Mesenchymal stem cell (in vitro differentiated cells and primary cell): ENCODE data around the gene DENND2A.

Source experiments
- DNase-seq: peaks from one replicate; pipeline ENCODE4 v3.0.0-alpha.2; 2013
- H2AFZ ChIP-seq: one replicate; pipeline ENCODE4 v1.6.1; 2013; ENCODE audit warnings: low read depth, mild to moderate bottlenecking, control low read depth, inconsistent platforms, low read length, moderate library complexity
- H2AK5ac ChIP-seq: 2 replicates; pipeline ENCODE4 v1.6.1; 2013; ENCODE audit warnings: low read length, moderate library complexity, mild to moderate bottlenecking, inconsistent platforms; ENCODE audit not compliant: severe bottlenecking
- H2BK120ac ChIP-seq: one replicate; pipeline ENCODE4 v1.6.1; 2013; ENCODE audit warnings: low read depth, mild to moderate bottlenecking, inconsistent platforms, low read length, moderate library complexity
- H2BK12ac ChIP-seq, 2 experiments: one replicate each; pipeline ENCODE4 v1.6.1; 2013; ENCODE audit warnings: inconsistent platforms in 2 of 2, low read length in 2 of 2, mild to moderate bottlenecking in 2 of 2, moderate library complexity in 2 of 2, control low read depth in 1 of 2
- H2BK15ac ChIP-seq: one replicate; pipeline ENCODE4 v1.6.1; 2013; ENCODE audit warnings: mild to moderate bottlenecking, low read depth, inconsistent platforms; ENCODE audit not compliant: poor library complexity, severe bottlenecking
- H2BK5ac ChIP-seq: 2 replicates; pipeline ENCODE4 v1.6.1; 2013; ENCODE audit warnings: low read depth, mild to moderate bottlenecking, low read length, control low read depth, inconsistent platforms; ENCODE audit not compliant: poor library complexity, severe bottlenecking
- H3K14ac ChIP-seq, 2 experiments: one replicate each; pipeline ENCODE4 v1.6.1; 2013; ENCODE audit warnings: inconsistent platforms in 2 of 2, low read length in 2 of 2, control low read depth in 1 of 2, mild to moderate bottlenecking in 1 of 2, moderate library complexity in 1 of 2
- H3K18ac ChIP-seq, 2 experiments: one replicate each; pipeline ENCODE4 v1.6.1; 2013; ENCODE audit warnings: inconsistent platforms in 2 of 2, low read length in 2 of 2, control low read depth in 1 of 2, low read depth in 1 of 2, mild to moderate bottlenecking in 1 of 2
- H3K23ac ChIP-seq, 2 experiments: one replicate each; pipeline ENCODE4 v1.6.1; 2013; ENCODE audit warnings: inconsistent platforms in 2 of 2, low read length in 2 of 2, mild to moderate bottlenecking in 2 of 2, moderate library complexity in 2 of 2, control low read depth in 1 of 2
- H3K27ac ChIP-seq: 2 replicates; pipeline ENCODE4 v1.5.1; 2013; ENCODE audit warnings: mild to moderate bottlenecking, moderate library complexity, low read length, control low read depth, inconsistent platforms; ENCODE audit not compliant: poor library complexity, severe bottlenecking
- H3K27me3 ChIP-seq, 2 experiments: 2 replicates each; pipeline versions ENCODE4 v1.6.1 to v1.7.0; 2013; ENCODE audit warnings: low read length in 2 of 2, mild to moderate bottlenecking in 2 of 2, moderate library complexity in 2 of 2, control low read depth in 1 of 2, inconsistent platforms in 1 of 2; ENCODE audit not compliant: control insufficient read depth in 1 of 2, insufficient read depth in 1 of 2
- H3K36me3 ChIP-seq, 2 experiments: 2 replicates each; pipeline versions ENCODE4 v1.6.1 to v1.7.0; 2013; ENCODE audit warnings: low read length in 2 of 2, control low read depth in 1 of 2, inconsistent platforms in 1 of 2, low read depth in 1 of 2, mild to moderate bottlenecking in 1 of 2; ENCODE audit not compliant: insufficient read depth in 2 of 2, control insufficient read depth in 1 of 2
- H3K4ac ChIP-seq, 2 experiments: one replicate each; pipeline ENCODE4 v1.6.1; 2013; ENCODE audit warnings: inconsistent platforms in 2 of 2, low read length in 2 of 2, mild to moderate bottlenecking in 2 of 2, moderate library complexity in 2 of 2, control low read depth in 1 of 2, low read depth in 1 of 2
- H3K4me1 ChIP-seq: 2 replicates; pipeline ENCODE4 v1.6.1; 2013; ENCODE audit warnings: low read depth, low read length, control low read depth; ENCODE audit not compliant: control insufficient read depth, insufficient read depth
- H3K4me2 ChIP-seq: 2 replicates; pipeline ENCODE4 v1.6.1; 2013; ENCODE audit warnings: low read length, mild to moderate bottlenecking, inconsistent platforms; ENCODE audit not compliant: poor library complexity, severe bottlenecking
- H3K4me3 ChIP-seq, 2 experiments: 2 replicates each; pipeline versions ENCODE4 v1.5.1 to v1.7.0; 2013; ENCODE audit warnings: low read length in 2 of 2, mild to moderate bottlenecking in 2 of 2, control low read depth in 1 of 2, low read depth in 1 of 2; ENCODE audit not compliant: insufficient read depth in 1 of 2
- H3K79me1 ChIP-seq: replicated peaks from 2 replicates; pipeline ENCODE4 v1.6.1; 2013; ENCODE audit warnings: mild to moderate bottlenecking, control low read depth, low read length, inconsistent platforms; ENCODE audit not compliant: poor library complexity, severe bottlenecking
- H3K9ac ChIP-seq: 2 replicates; pipeline ENCODE4 v1.7.0; 2013; ENCODE audit warnings: mild to moderate bottlenecking, low read length, moderate library complexity
- H3K9me3 ChIP-seq: 2 replicates; pipeline ENCODE4 v1.7.0; 2013; ENCODE audit warnings: mild to moderate bottlenecking, low read length; ENCODE audit not compliant: control insufficient read depth
- H4K8ac ChIP-seq: one replicate; pipeline ENCODE4 v1.6.1; 2013; ENCODE audit warnings: inconsistent platforms, mild to moderate bottlenecking, low read length, moderate library complexity
- H4K91ac ChIP-seq: one replicate; pipeline ENCODE4 v1.6.1; 2013; ENCODE audit warnings: mild to moderate bottlenecking, low read length, inconsistent platforms
- WGBS: methylation state at CpG from one replicate; pipeline ENCODE4 v1.1.7; 2013; ENCODE audit warnings: mixed read lengths; 5-methylcytosine and 5-hydroxymethylcytosine counted together

DENND2A gene

DNA sequence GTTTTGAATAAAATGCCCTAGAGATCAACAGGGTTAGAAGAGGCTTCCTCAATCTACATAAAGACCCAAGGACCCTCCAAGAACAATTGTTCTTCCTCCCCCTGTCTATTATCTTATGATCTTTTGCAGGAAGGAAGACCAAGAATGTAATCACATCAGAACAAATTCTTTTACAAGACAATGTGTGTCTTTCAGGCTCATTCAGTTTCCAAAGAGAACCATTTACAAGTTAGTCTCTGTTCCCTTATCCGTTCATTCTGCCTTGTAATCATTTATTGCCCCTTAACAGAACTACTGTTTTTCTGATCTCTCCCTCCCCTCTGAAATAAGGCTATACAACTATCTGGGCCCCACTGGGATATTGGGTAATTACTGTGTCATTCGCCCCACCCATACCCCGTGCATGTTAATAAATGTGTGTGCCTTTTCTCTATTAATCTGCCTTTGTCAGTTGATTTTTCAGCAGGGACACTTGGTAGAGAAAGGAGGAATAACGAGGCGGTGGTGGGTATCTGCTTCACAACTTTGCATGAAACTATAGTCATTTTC is 155.6 kb downstream of the DENND2A start:
- H2BK120ac ChIP-seq: no peak overlapping the region
- no peak overlapping the region for H2BK5ac ChIP-seq
- H3K9me3 ChIP-seq: no peaks in the 10 kb centered on the region
- H3K23ac ChIP-seq: no peak overlapping the region
- H3K79me1 ChIP-seq: no peaks in the 10 kb centered on the region
- WGBS: 47% methylated on average over 5 of the region's 5 CpGs
- no peaks in the 10 kb centered on the region for H3K36me3 ChIP-seq
- H3K4me2 ChIP-seq: no peak overlapping the region
- H4K8ac ChIP-seq: no peak overlapping the region
- H3K27ac ChIP-seq: no peak overlapping the region
- no peak overlapping the region for H2AFZ ChIP-seq
- H3K14ac ChIP-seq: no peak overlapping the region
- H2BK12ac ChIP-seq: no peak overlapping the region
- H3K4me3 ChIP-seq: no peak overlapping the region
- DNase-seq: no peak
- no peak overlapping the region for H3K18ac ChIP-seq
- no peak overlapping the region for H3K4ac ChIP-seq
- no peak overlapping the region for H2BK15ac ChIP-seq
- no peak overlapping the region for H3K9ac ChIP-seq
- no peak overlapping the region for H4K91ac ChIP-seq
- H2AK5ac ChIP-seq: no peak overlapping the region
- H3K27me3 ChIP-seq: peaks cover 0 to 6% of the 10 kb centered on the region in 2 experiments
- no peaks in the 10 kb centered on the region for H3K4me1 ChIP-seq

DNA sequence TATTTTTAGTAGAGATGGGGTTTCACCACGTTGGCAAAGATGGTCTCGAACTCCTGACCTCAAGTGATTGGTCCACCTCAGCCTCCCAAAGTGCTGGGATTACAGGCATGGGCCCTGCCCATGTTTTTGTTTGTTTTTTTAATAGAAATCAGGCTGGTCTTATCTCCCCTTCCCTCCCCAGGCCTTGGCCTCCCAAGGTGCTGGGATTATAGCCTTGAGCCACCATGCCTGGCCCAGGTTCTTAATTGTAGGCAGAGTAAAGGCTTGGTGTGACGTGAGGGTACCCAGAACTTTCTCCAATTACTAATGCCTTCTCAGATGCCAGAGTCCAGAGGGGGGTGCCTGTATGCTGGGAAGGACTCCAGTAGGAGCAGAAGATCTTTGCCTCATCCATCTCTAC is 156.1 kb downstream of the DENND2A start:
- H4K91ac ChIP-seq: no peak overlapping the region
- H2AFZ ChIP-seq: no peak overlapping the region
- 86% methylated on average over 2 of the region's 3 CpGs for WGBS
- H3K27me3 ChIP-seq: peaks cover 0 to 6% of the 10 kb centered on the region in 2 experiments
- no peak overlapping the region for H3K23ac ChIP-seq
- H2BK120ac ChIP-seq: no peak overlapping the region
- H2BK15ac ChIP-seq: no peak overlapping the region
- no peaks in the 10 kb centered on the region for H3K36me3 ChIP-seq
- H3K79me1 ChIP-seq: no peaks in the 10 kb centered on the region
- no peak overlapping the region for H4K8ac ChIP-seq
- H2AK5ac ChIP-seq: no peak overlapping the region
- H3K18ac ChIP-seq: no peak overlapping the region
- H3K4ac ChIP-seq: no peak overlapping the region
- no peak overlapping the region for H2BK12ac ChIP-seq
- DNase-seq: no peak
- no peak overlapping the region for H3K4me2 ChIP-seq
- no peak overlapping the region for H3K4me3 ChIP-seq
- no peaks in the 10 kb centered on the region for H3K9me3 ChIP-seq
- H2BK5ac ChIP-seq: no peak overlapping the region
- no peak overlapping the region for H3K14ac ChIP-seq
- H3K27ac ChIP-seq: no peak overlapping the region
- no peaks in the 10 kb centered on the region for H3K4me1 ChIP-seq
- no peak overlapping the region for H3K9ac ChIP-seq

DNA sequence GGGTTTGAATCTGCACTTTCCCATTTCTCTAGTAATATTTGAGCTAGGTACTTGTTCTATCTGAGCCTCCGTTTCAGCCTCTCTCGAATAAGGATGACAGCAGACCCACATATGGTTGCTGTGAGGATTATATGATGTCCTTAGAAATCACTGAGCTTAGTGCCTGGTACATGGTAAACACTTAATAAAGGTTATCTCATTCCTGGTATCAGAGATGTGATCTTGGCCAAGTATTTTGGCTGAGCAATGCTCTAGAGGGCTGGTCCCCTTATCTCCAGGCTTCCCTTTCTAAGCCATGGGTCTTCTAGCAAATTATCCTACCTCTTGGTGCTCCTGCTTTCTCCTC is 160.9 kb downstream of the DENND2A start:
- no peak for DNase-seq
- Histone ChIP-seq H2AFZ (peak overlapping the region; percentile 64), H3K4me3 (peak overlapping the region; percentile 79 to 98), H3K27ac (no peak overlapping the region), H3K9ac (peak overlapping the region; percentile 96), H3K4me1 (peaks cover 2% of the 10 kb centered on the region), H3K14ac (no peak overlapping the region), H3K4ac (no peak overlapping the region), H3K9me3 (no peaks in the 10 kb centered on the region), H3K27me3 (peaks cover 0 to 6% of the 10 kb centered on the region in 2 experiments), H3K79me1 (no peaks in the 10 kb centered on the region), H2BK5ac (no peak overlapping the region), H2BK12ac (no peak overlapping the region), H4K8ac (peak overlapping the region; percentile 36), H2BK15ac (no peak overlapping the region), H2AK5ac (no peak overlapping the region), H3K18ac (no peak overlapping the region), H4K91ac (no peak overlapping the region), H3K4me2 (peak overlapping the region; percentile 93), H2BK120ac (no peak overlapping the region), H3K36me3 (no peaks in the 10 kb centered on the region), H3K23ac (no peak overlapping the region)
- WGBS: 52% methylated on average over 2 of the region's 2 CpGs

DNA sequence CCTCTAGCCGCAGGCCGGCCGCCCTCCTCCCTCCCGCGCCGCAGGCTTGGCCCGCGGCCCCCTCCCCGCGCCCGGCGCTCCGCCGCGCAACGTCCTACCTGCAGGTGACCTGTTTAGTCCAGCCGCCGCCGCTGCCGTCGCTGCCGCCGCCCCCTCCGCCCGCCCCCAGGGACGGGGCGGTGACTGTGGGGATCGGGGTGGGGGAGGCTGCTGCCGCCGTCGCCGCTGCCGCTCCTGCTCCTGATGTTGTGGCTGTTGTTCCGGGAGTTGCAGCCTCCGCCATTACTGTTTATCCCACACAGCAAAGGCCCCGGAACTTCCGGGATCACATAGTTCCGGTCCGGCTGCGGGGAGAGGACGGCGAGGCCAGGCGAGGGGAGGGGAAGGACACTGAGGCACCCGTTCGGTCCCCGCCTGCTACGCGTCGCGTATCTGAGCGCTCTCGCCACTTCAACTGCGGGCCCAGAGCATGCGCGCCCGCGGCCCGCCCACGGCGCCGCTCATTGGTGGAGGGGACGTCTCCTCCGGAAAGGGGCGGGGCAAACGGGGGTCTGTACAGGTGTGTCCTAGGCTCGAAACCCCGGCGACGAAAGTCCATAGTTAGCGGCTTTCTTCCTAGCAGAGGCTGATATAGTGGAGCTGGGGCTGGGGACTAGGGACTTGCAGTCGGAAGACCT is 161.4 kb downstream of the DENND2A start, which contains the start of gene MKRN1:
TSS of gene MKRN1 (minus strand) at position 444 of the 677 bp plus-strand sequence. CDS start at position 283, 161 bp downstream.
- peak within 1 kb of the TSS; percentile 98 for H4K91ac ChIP-seq
- peak within 1 kb of the TSS; percentile 36 for H3K27ac ChIP-seq
- peak within 1 kb of the TSS; percentile 93 for H3K4me2 ChIP-seq
- H3K27me3 ChIP-seq: peaks cover 0 to 6% of the 10 kb centered on the region in 2 experiments
- H4K8ac ChIP-seq: peak within 1 kb of the TSS; percentile 100
- peak within 1 kb of the TSS in 1 of 2 experiments; percentile 68 for H3K14ac ChIP-seq
- H2BK120ac ChIP-seq: peak within 1 kb of the TSS; percentile 94
- H3K79me1 ChIP-seq: no peaks in the 10 kb centered on the region
- H2AK5ac ChIP-seq: no peak within 1 kb of the TSS
- H3K9me3 ChIP-seq: no peaks in the 10 kb centered on the region
- peak within 1 kb of the TSS; percentile 79 to 98 for H3K4me3 ChIP-seq
- under 1% methylated on average over 51 of the region's 71 CpGs for WGBS
- H3K18ac ChIP-seq: peak within 1 kb of the TSS; percentile 96
- H2BK5ac ChIP-seq: peak within 1 kb of the TSS; percentile 24
- H3K4me1 ChIP-seq: peaks cover 2% of the 10 kb centered on the region
- H3K4ac ChIP-seq: peak within 1 kb of the TSS; percentile 74 to 94
- H3K23ac ChIP-seq: no peak within 1 kb of the TSS
- H2BK15ac ChIP-seq: peak within 1 kb of the TSS; percentile 97
- DNase-seq: peak; percentile 95
- H2AFZ ChIP-seq: peak within 1 kb of the TSS; percentile 95
- H3K9ac ChIP-seq: peak within 1 kb of the TSS; percentile 96
- H3K36me3 ChIP-seq: no peaks in the 10 kb centered on the region
- H2BK12ac ChIP-seq: no peak within 1 kb of the TSS
